Thyroid gland (tissue), 4 donors: ENCODE measurements around the gene DAAM2. TPM values are rescaled to one million over a fixed set of nuclear protein-coding genes. Genes with fewer than 3 reads are reported as not detected.

Experiments used
- DNase-seq, 2 donors: peaks; one replicate each; pipeline ENCODE4 v3.0.0-alpha.2; 2019
- H3K27ac ChIP-seq, 3 donors: fragments of 200-600 bp; sonication (generic); 1 replicate in 2 of 3; 2 replicates in 1 of 3; pipeline ENCODE4 v1.5.1; 2016 to 2019; ENCODE audit warnings: mild to moderate bottlenecking in 1 of 3, moderate library complexity in 1 of 3
- H3K27me3 ChIP-seq: fragments of 200-600 bp; sonication (generic); one replicate; pipeline ENCODE4 v1.5.1; 2019
- H3K36me3 ChIP-seq, 2 donors: fragments of 200-600 bp; sonication (generic); one replicate each; pipeline ENCODE4 v1.5.1; 2016 to 2019
- H3K4me1 ChIP-seq, 2 donors: fragments of 200-600 bp; sonication (generic); one replicate each; pipeline ENCODE4 v1.5.1; 2017 to 2019
- H3K4me3 ChIP-seq, 3 donors: fragments of 200-600 bp; sonication (generic); replicated peaks in 1 of 3; 1 replicate in 2 of 3; 2 replicates in 1 of 3; pipeline ENCODE4 v1.5.1; 2016; ENCODE audit warnings: mild to moderate bottlenecking in 1 of 3
- H3K9me3 ChIP-seq: fragments of 200-600 bp; sonication (generic); one replicate; pipeline ENCODE4 v1.5.1; 2017
- CTCF ChIP-seq, 6 experiments: fragments of 200-600 bp in 3 of 6; fragments of 450-650 bp in 3 of 6; sonication (generic) in 3 of 6; IDR thresholded peaks; one replicate each; pipeline ENCODE4 v1.5.1; 2016 to 2019; ENCODE audit warnings: antibody characterized with exemption in 6 of 6, mild to moderate bottlenecking in 2 of 6, inconsistent platforms in 1 of 6, moderate library complexity in 1 of 6
- POLR2A ChIP-seq, 2 donors: fragments of 450-650 bp; IDR thresholded peaks; one replicate each; pipeline ENCODE4 v1.6.1; 2017; ENCODE audit warnings: antibody characterized with exemption in 2 of 2, mild to moderate bottlenecking in 2 of 2, moderate library complexity in 1 of 2
- WGBS, 2 donors: methylation state at CpG; one replicate each; pipeline ENCODE4 v1.1.5; 2017; 5-methylcytosine and 5-hydroxymethylcytosine counted together
- intact Hi-C: fragments of 100-400 bp; cut with DNase I; formaldehyde crosslinking; loops from one replicate; pipeline ENCODE4 v1.15.1; 2023
- total RNA-seq, 4 donors: library from RNA; depleted of rRNA; stranded (reverse); fragments of >200 nt; gene quantifications; one replicate each; pipeline ENCODE4 v1.2.3, GENCODE V29; 2016

The DAAM2 gene
- total RNA-seq, 4 donors from 2014 or later, result 17.8 to 37.0 (median 23.8) TPM

- no peak for DNase-seq
- Histone ChIP-seq H3K36me3 (no peaks in the 10 kb centered on the region), H3K4me3 (no peak overlapping the region), H3K27ac (no peak overlapping the region), H3K9me3 (no peaks in the 10 kb centered on the region), H3K4me1 (no peaks in the 10 kb centered on the region), H3K27me3 (no peaks in the 10 kb centered on the region)
- intact Hi-C loops, result no loop called here
- WGBS, 2 donors, result 83 to 85% methylated on average over 7 of the region's 7 CpGs
- no peak for TF ChIP-seq POLR2A (IDR thresholded peaks at IDR 0.05)
- TF ChIP-seq CTCF (IDR thresholded peaks at IDR 0.05), result no peak
Measured at GRCh38 chr6:39942903-39943580, 150.9 kb downstream of the DAAM2 start.

- H3K9me3 ChIP-seq, result no peaks in the 10 kb centered on the region
- no peaks in the 10 kb centered on the region for H3K36me3 ChIP-seq
- intact Hi-C loops, result no loop called here
- no peak overlapping the region for H3K4me3 ChIP-seq
- DNase-seq, result no peak
- H3K27ac ChIP-seq, result no peak overlapping the region
- no peaks in the 10 kb centered on the region for H3K27me3 ChIP-seq
- no peak for TF ChIP-seq POLR2A (IDR thresholded peaks at IDR 0.05)
- no peak for TF ChIP-seq CTCF (IDR thresholded peaks at IDR 0.05)
- 82 to 100% methylated on average over 1 of the region's 1 CpG for WGBS, 2 donors
- H3K4me1 ChIP-seq, result no peaks in the 10 kb centered on the region
Measured at GRCh38 chr6:39945626-39946025, 153.4 kb downstream of the DAAM2 start.

- intact Hi-C loops, result no loop called here
- whole genome bisulfite sequencing, 2 donors, result 76 to 77% methylated on average over 5 of the region's 5 CpGs
Measured at GRCh38 chr6:39947611-39948068, 155.5 kb downstream of the DAAM2 start.

GRCh38 chr6:39948199-39948791 lies 156.1 kb downstream of the DAAM2 start:
- Histone ChIP-seq H3K36me3 (no peaks in the 10 kb centered on the region), H3K9me3 (no peaks in the 10 kb centered on the region), H3K27ac (no peak overlapping the region), H3K27me3 (no peaks in the 10 kb centered on the region), H3K4me1 (no peaks in the 10 kb centered on the region), H3K4me3 (no peak overlapping the region)
- DNase-seq, result no peak
- intact Hi-C loops, result no loop called here
- no peak for TF ChIP-seq POLR2A (IDR thresholded peaks at IDR 0.05)
- TF ChIP-seq CTCF (IDR thresholded peaks at IDR 0.05), result no peak
- WGBS, 2 donors, result 84 to 89% methylated on average over 5 of the region's 5 CpGs

More at GRCh38 chr6:39947611-39948068, 155.5 kb downstream of the DAAM2 start:
- Histone ChIP-seq H3K27me3 (no peaks in the 10 kb centered on the region), H3K4me1 (no peaks in the 10 kb centered on the region), H3K4me3 (no peak overlapping the region), H3K27ac (no peak overlapping the region), H3K9me3 (no peaks in the 10 kb centered on the region), H3K36me3 (no peaks in the 10 kb centered on the region)
- no peak for DNase-seq
- TF ChIP-seq CTCF (IDR thresholded peaks at IDR 0.05), result no peak
- no peak for TF ChIP-seq POLR2A (IDR thresholded peaks at IDR 0.05)

GRCh38 chr6:39950125-39950720 lies 158.0 kb downstream of the DAAM2 start:
- no peak overlapping the region for H3K27ac ChIP-seq
- intact Hi-C loops, result no loop called here
- no peaks in the 10 kb centered on the region for H3K36me3 ChIP-seq
- no peaks in the 10 kb centered on the region for H3K9me3 ChIP-seq
- no peak for TF ChIP-seq CTCF (IDR thresholded peaks at IDR 0.05)
- TF ChIP-seq POLR2A (IDR thresholded peaks at IDR 0.05), result no peak
- DNase-seq, result no peak
- H3K27me3 ChIP-seq, result no peaks in the 10 kb centered on the region
- H3K4me3 ChIP-seq, result no peak overlapping the region
- H3K4me1 ChIP-seq, result no peaks in the 10 kb centered on the region
